NCI-H510A (cell line): ENCODE data around the gene TIMM10.
"Not testable (repeated sequence)": the region's sequence is repeated elsewhere in the genome, so short reads cannot be mapped to it uniquely, and the experiment has no call there.

Source experiments
- DNase-seq: peaks from one replicate; lab custom pipeline; 2025; lab: John Stamatoyannopoulos, UW

TIMM10 gene

GRCh38 chr11:57541169-57541568, 10.6 kb upstream of the TIMM10 start:
- DNase-seq = no peak

- no peak for DNase-seq
Observed at GRCh38 chr11:57539342-57539741, 8.8 kb upstream of the TIMM10 start.

GRCh38 chr11:57536947-57537619, 6.5 kb upstream of the TIMM10 start, which contains the start of gene SMTNL1:
SMTNL1 (plus strand) TSS chr11:57537595; CDS start chr11:57542643, 5,048 bp downstream.
- peak; percentile 51 for DNase-seq

GRCh38 chr11:57534449-57534848, 3.9 kb upstream of the TIMM10 start:
- not testable (repeated sequence) for DNase-seq

GRCh38 chr11:57530215-57530595, 349 bp downstream of the TIMM10 start:
- no peak for DNase-seq

- DNase-seq = no peak
Observed at GRCh38 chr11:57529012-57529411, 1.5 kb downstream of the TIMM10 start.

- DNase-seq = no peak
Observed at GRCh38 chr11:57527056-57527631, 3.4 kb downstream of the TIMM10 start.

GRCh38 chr11:57523419-57523818, 7.1 kb downstream of the TIMM10 start:
- DNase-seq = no peak

GRCh38 chr11:57521116-57521515, 9.4 kb downstream of the TIMM10 start:
- no peak for DNase-seq

GRCh38 chr11:57516061-57516443, 14.5 kb downstream of the TIMM10 start:
- no peak for DNase-seq

- DNase-seq = peak; percentile 21
Observed at GRCh38 chr11:57515332-57516060, 15.1 kb downstream of the TIMM10 start, which contains the start of gene SLC43A1. SLC43A1 (minus strand) TSS chr11:57515702; CDS start chr11:57514111, 1,591 bp downstream.

GRCh38 chr11:57514538-57515331, 15.8 kb downstream of the TIMM10 start:
- DNase-seq = peak; percentile 51

GRCh38 chr11:57513911-57514537, 16.5 kb downstream of the TIMM10 start:
- DNase-seq = peak; percentile 46

GRCh38 chr11:57513452-57513795, 17.1 kb downstream of the TIMM10 start:
- no peak for DNase-seq

GRCh38 chr11:57512646-57513451, 17.7 kb downstream of the TIMM10 start:
- DNase-seq = no peak

- no peak for DNase-seq
Observed at GRCh38 chr11:57511741-57512430, 18.7 kb downstream of the TIMM10 start.

GRCh38 chr11:57508341-57509170, 22.0 kb downstream of the TIMM10 start:
- DNase-seq = no peak

- DNase-seq = no peak
Observed at GRCh38 chr11:57506522-57506921, 24.0 kb downstream of the TIMM10 start.

GRCh38 chr11:57504511-57504910, 26.0 kb downstream of the TIMM10 start:
- DNase-seq = no peak
